ENCODE measurements around the gene BARHL2.

The BARHL2 gene

GRCh38 chr1:90710579-90711536 is 6.2 kb downstream of the BARHL2 start:
- ChIA-PET POLR2A (no interaction called here), CTCF (interaction anchor here (0.7 to 1.0 kb wide), 2 partner anchors 10 to 572 kb away, joined by 4 to 5 read pairs; no protein-coding TSS in a partner anchor)
- no peaks in the 10 kb centered on the region for H3K9me3 ChIP-seq (ENCODE audit: control insufficient read depth, insufficient read depth, low read depth, low read length)
- H3K27ac ChIP-seq (ENCODE audit: extremely low read depth, low read depth, low read length), result no peak overlapping the region
- H3K4me1 ChIP-seq (ENCODE audit: control insufficient read depth, insufficient read depth, low read length), result no peaks in the 10 kb centered on the region
- no peak overlapping the region for H3K4me3 ChIP-seq (ENCODE audit: low read depth, low read length)
- TF ChIP-seq, protein P1, sequence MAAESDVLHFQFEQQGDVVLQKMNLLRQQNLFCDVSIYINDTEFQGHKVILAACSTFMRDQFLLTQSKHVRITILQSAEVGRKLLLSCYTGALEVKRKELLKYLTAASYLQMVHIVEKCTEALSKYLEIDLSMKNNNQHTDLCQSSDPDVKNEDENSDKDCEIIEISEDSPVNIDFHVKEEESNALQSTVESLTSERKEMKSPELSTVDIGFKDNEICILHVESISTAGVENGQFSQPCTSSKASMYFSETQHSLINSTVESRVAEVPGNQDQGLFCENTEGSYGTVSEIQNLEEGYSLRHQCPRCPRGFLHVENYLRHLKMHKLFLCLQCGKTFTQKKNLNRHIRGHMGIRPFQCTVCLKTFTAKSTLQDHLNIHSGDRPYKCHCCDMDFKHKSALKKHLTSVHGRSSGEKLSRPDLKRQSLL (tag by site-specific recombination; IDR thresholded peaks at IDR 0.05), result no peak
- TF ChIP-seq YY2 (tag by site-specific recombination; IDR thresholded peaks at IDR 0.05) (no peak), ZNF24 (tag by site-specific recombination; IDR thresholded peaks at IDR 0.05) (no peak), ZNF335 (tag by site-specific recombination; conservative IDR thresholded peaks at IDR 0.05) (no peak), ZNF529 (tag by site-specific recombination; IDR thresholded peaks at IDR 0.05; ENCODE audit: insufficient replicate concordance) (no peak), PRDM6 (tag by site-specific recombination; IDR thresholded peaks at IDR 0.05) (no peak), ZNF792 (tag by site-specific recombination; IDR thresholded peaks at IDR 0.05) (no peak), ZNF449 (tag by site-specific recombination; IDR thresholded peaks at IDR 0.05) (no peak), TCF7L2 (IDR thresholded peaks at IDR 0.05; ENCODE audit: borderline replicate concordance, low read depth, low read length) (no peak), ZNF510 (tag by site-specific recombination; IDR thresholded peaks at IDR 0.05; ENCODE audit: insufficient replicate concordance) (no peak), ZNF48 (tag by site-specific recombination; IDR thresholded peaks at IDR 0.05) (no peak), ZNF629 (tag by site-specific recombination; IDR thresholded peaks at IDR 0.05) (no peak)
- TF ChIP-seq, protein P2, sequence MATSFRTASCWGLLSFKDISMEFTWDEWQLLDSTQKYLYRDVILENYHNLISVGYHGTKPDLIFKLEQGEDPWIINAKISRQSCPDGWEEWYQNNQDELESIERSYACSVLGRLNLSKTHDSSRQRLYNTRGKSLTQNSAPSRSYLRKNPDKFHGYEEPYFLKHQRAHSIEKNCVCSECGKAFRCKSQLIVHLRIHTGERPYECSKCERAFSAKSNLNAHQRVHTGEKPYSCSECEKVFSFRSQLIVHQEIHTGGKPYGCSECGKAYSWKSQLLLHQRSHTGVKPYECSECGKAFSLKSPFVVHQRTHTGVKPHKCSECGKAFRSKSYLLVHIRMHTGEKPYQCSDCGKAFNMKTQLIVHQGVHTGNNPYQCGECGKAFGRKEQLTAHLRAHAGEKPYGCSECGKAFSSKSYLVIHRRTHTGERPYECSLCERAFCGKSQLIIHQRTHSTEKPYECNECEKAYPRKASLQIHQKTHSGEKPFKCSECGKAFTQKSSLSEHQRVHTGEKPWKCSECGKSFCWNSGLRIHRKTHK (tag by site-specific recombination; IDR thresholded peaks at IDR 0.05), result no peak
- TF ChIP-seq, protein P3, sequence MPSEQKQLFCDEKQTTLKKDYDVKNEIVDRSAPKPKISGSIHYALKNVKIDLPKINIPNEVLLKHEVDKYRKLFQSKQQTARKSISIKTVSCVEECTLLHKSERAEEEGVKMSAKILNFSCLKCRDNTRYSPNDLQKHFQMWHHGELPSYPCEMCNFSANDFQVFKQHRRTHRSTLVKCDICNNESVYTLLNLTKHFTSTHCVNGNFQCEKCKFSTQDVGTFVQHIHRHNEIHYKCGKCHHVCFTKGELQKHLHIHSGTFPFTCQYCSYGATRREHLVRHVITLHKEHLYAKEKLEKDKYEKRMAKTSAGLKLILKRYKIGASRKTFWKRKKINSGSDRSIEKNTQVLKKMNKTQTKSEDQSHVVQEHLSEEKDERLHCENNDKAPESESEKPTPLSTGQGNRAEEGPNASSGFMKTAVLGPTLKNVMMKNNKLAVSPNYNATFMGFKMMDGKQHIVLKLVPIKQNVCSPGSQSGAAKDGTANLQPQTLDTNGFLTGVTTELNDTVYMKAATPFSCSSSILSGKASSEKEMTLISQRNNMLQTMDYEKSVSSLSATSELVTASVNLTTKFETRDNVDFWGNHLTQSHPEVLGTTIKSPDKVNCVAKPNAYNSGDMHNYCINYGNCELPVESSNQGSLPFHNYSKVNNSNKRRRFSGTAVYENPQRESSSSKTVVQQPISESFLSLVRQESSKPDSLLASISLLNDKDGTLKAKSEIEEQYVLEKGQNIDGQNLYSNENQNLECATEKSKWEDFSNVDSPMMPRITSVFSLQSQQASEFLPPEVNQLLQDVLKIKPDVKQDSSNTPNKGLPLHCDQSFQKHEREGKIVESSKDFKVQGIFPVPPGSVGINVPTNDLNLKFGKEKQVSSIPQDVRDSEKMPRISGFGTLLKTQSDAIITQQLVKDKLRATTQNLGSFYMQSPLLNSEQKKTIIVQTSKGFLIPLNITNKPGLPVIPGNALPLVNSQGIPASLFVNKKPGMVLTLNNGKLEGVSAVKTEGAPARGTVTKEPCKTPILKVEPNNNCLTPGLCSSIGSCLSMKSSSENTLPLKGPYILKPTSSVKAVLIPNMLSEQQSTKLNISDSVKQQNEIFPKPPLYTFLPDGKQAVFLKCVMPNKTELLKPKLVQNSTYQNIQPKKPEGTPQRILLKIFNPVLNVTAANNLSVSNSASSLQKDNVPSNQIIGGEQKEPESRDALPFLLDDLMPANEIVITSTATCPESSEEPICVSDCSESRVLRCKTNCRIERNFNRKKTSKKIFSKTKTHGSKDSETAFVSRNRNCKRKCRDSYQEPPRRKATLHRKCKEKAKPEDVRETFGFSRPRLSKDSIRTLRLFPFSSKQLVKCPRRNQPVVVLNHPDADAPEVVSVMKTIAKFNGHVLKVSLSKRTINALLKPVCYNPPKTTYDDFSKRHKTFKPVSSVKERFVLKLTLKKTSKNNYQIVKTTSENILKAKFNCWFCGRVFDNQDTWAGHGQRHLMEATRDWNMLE (tag by site-specific recombination; conservative IDR thresholded peaks at IDR 0.05; ENCODE audit: low read depth), result no peak
- no peaks in the 10 kb centered on the region for H3K36me3 ChIP-seq (ENCODE audit: control insufficient read depth in 2 of 2, insufficient read depth in 1 of 2, low read length in 2 of 2)

Measured in HEK293 (cell line).